T-helper 17 cell (primary cell): ENCODE results near the gene GAGE12H. TPM values are rescaled to one million over a fixed set of nuclear protein-coding genes. Genes with fewer than 3 reads are reported as not detected.
A peak's percentile ranks its signal among the peaks of the same experiment; 100 is the strongest.
"Not testable (repeated sequence)": the region's sequence is repeated elsewhere in the genome, so short reads cannot be mapped to it uniquely, and the experiment has no call there.

Experiments
- ATAC-seq: fragments of 150-1000 bp; cut with Tn5 transposase; 2 replicates; pipeline ENCODE4 v1.10.0; 2021; ENCODE audit warnings: mild to moderate bottlenecking, moderate library complexity
- DNase-seq, 3 donors: peaks; one replicate each; pipeline versions ENCODE4 v3.0.0 to v3.0.0-alpha.2; 2020 to 2021
- H3K9me3 ChIP-seq: one replicate; pipeline ENCODE4 v1.7.0; 2013; ENCODE audit warnings: low read length, mild to moderate bottlenecking; ENCODE audit not compliant: control insufficient read depth, poor library complexity, severe bottlenecking
- H3K27ac Mint-ChIP-seq: one replicate; pipeline ENCODE4 v1.8.0; 2022; ENCODE audit warnings: mild to moderate bottlenecking, moderate library complexity, mixed read lengths
- H3K27me3 Mint-ChIP-seq: one replicate; pipeline ENCODE4 v1.8.0; 2022; ENCODE audit warnings: mixed read lengths
- H3K36me3 Mint-ChIP-seq: one replicate; pipeline ENCODE4 v1.8.0; 2022; ENCODE audit warnings: low read depth, mixed read lengths
- H3K4me1 Mint-ChIP-seq: one replicate; pipeline ENCODE4 v1.8.0; 2022; ENCODE audit warnings: mild to moderate bottlenecking, mixed read lengths
- H3K4me3 Mint-ChIP-seq: one replicate; pipeline ENCODE4 v1.8.0; 2022; ENCODE audit warnings: mild to moderate bottlenecking, moderate library complexity, mixed read lengths
- total RNA-seq, 4 donors: library from RNA in 2 of 4; stranded (reverse) in 2 of 4; gene quantifications; one replicate each; pipeline ENCODE4 v1.2.3 and lab custom pipeline; 2022 to 2026

The GAGE12H gene, protein sequence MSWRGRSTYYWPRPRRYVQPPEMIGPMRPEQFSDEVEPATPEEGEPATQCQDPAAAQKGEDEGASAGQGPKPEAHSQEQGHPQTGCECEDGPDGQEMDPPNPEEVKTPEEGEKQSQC
- total RNA-seq (not detected), total RNA-seq (lab: John Stamatoyannopoulos, UW) (0 reads per million in 2 donors)

DNA sequence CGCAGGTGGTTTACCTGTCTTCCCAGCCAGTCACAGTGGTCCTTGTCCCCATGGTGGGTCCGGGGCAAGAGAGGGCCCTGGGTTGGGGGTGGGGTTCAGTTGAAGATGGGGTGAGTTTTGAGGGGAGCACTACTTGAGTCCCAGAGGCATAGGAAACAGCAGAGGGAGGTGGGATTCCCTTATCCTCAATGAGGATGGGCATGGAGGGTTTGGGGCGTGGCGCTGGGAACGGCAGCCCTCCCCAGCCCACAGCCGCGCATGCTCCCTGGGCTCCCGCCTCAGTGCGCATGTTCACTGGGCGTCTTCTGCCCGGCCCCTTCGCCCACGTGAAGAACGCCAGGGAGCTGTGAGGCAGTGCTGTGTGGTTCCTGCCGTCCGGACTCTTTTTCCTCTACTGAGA lies at the start of gene GAGE12H:
Gene GAGE12H, plus strand, starts transcription at position 301 of the 400 bp plus-strand sequence. CDS start 1,155 bp downstream, outside the sequence.
- ATAC-seq, H3K27ac Mint-ChIP-seq, H3K36me3 Mint-ChIP-seq, H3K9me3 ChIP-seq, H3K4me1 Mint-ChIP-seq, H3K27me3 Mint-ChIP-seq, H3K4me3 Mint-ChIP-seq, DNase-seq: not testable (repeated sequence)

DNA sequence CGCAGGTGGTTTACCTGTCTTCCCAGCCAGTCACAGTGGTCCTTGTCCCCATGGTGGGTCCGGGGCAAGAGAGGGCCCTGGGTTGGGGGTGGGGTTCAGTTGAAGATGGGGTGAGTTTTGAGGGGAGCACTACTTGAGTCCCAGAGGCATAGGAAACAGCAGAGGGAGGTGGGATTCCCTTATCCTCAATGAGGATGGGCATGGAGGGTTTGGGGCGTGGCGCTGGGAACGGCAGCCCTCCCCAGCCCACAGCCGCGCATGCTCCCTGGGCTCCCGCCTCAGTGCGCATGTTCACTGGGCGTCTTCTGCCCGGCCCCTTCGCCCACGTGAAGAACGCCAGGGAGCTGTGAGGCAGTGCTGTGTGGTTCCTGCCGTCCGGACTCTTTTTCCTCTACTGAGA lies 47.9 kb upstream of the GAGE12H start, which contains the start of gene GAGE12C:
Gene GAGE12C, plus strand, starts transcription at position 301 of the 400 bp plus-strand sequence. CDS start 1,155 bp downstream, outside the sequence.
- not testable (repeated sequence) for H3K4me3 Mint-ChIP-seq, H3K4me1 Mint-ChIP-seq, H3K27ac Mint-ChIP-seq, H3K9me3 ChIP-seq, H3K36me3 Mint-ChIP-seq, H3K27me3 Mint-ChIP-seq, ATAC-seq, DNase-seq

DNA sequence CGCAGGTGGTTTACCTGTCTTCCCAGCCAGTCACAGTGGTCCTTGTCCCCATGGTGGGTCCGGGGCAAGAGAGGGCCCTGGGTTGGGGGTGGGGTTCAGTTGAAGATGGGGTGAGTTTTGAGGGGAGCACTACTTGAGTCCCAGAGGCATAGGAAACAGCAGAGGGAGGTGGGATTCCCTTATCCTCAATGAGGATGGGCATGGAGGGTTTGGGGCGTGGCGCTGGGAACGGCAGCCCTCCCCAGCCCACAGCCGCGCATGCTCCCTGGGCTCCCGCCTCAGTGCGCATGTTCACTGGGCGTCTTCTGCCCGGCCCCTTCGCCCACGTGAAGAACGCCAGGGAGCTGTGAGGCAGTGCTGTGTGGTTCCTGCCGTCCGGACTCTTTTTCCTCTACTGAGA lies 38.3 kb upstream of the GAGE12H start, which contains the start of gene GAGE12D:
Gene GAGE12D, plus strand, starts transcription at position 301 of the 400 bp plus-strand sequence. CDS start 1,155 bp downstream, outside the sequence.
- H3K4me3 Mint-ChIP-seq, H3K4me1 Mint-ChIP-seq, H3K27ac Mint-ChIP-seq, ATAC-seq, DNase-seq, H3K36me3 Mint-ChIP-seq, H3K9me3 ChIP-seq, H3K27me3 Mint-ChIP-seq: not testable (repeated sequence)

DNA sequence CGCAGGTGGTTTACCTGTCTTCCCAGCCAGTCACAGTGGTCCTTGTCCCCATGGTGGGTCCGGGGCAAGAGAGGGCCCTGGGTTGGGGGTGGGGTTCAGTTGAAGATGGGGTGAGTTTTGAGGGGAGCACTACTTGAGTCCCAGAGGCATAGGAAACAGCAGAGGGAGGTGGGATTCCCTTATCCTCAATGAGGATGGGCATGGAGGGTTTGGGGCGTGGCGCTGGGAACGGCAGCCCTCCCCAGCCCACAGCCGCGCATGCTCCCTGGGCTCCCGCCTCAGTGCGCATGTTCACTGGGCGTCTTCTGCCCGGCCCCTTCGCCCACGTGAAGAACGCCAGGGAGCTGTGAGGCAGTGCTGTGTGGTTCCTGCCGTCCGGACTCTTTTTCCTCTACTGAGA lies 28.8 kb upstream of the GAGE12H start, which contains the start of gene GAGE12E:
Gene GAGE12E, plus strand, starts transcription at position 301 of the 400 bp plus-strand sequence. CDS start 1,155 bp downstream, outside the sequence.
- H3K9me3 ChIP-seq, ATAC-seq, DNase-seq, H3K36me3 Mint-ChIP-seq, H3K4me3 Mint-ChIP-seq, H3K27ac Mint-ChIP-seq, H3K27me3 Mint-ChIP-seq, H3K4me1 Mint-ChIP-seq: not testable (repeated sequence)

DNA sequence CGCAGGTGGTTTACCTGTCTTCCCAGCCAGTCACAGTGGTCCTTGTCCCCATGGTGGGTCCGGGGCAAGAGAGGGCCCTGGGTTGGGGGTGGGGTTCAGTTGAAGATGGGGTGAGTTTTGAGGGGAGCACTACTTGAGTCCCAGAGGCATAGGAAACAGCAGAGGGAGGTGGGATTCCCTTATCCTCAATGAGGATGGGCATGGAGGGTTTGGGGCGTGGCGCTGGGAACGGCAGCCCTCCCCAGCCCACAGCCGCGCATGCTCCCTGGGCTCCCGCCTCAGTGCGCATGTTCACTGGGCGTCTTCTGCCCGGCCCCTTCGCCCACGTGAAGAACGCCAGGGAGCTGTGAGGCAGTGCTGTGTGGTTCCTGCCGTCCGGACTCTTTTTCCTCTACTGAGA lies 19.2 kb upstream of the GAGE12H start, which contains the start of gene GAGE12F:
Gene GAGE12F, plus strand, starts transcription at position 301 of the 400 bp plus-strand sequence. CDS start 1,155 bp downstream, outside the sequence.
- not testable (repeated sequence) for H3K9me3 ChIP-seq, H3K27ac Mint-ChIP-seq, H3K4me3 Mint-ChIP-seq, H3K27me3 Mint-ChIP-seq, H3K36me3 Mint-ChIP-seq, H3K4me1 Mint-ChIP-seq, ATAC-seq, DNase-seq

DNA sequence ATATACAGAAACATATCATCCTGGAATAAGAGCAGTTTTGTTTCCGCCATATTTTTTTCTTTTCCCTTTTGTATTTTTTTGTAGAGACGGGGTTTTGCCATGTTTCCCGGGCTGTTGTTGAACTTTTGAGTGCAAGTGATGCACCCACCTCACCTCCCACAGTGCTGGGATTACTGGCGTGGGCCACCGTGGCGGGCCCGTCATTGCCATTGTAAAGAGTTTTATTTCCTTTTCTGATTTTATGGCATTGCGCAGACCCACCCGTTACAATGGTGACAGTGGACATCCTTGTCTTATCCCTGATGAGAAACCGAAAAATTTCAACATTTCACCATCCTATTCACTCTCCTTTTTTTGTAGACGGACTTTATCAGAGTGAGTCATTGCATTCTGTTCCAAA lies 11.0 kb upstream of the GAGE12H start:
- not testable (repeated sequence) for H3K36me3 Mint-ChIP-seq

DNA sequence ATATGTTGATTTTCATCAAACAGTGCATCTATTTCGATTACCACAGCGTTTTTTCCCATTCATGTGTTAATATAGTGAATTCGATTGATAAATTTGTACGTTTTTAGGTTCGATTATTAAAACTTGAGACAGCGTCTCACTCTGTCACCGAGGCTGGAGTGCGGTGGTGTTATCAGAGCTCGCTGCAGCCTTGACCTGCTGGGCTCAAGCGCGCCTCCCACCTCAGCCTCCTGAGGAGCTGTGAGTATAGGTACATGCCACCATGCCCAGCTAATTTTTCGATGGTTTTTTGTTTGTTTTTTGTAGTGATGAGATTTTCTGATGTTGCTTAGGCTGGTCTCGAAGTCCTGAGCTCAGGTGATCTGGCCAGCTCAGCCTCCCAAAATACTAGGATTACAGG lies 10.6 kb upstream of the GAGE12H start:
- H3K4me1 Mint-ChIP-seq, ATAC-seq, H3K4me3 Mint-ChIP-seq, H3K36me3 Mint-ChIP-seq, DNase-seq, H3K27ac Mint-ChIP-seq, H3K27me3 Mint-ChIP-seq, H3K9me3 ChIP-seq: not testable (repeated sequence)

More for the DNA sequence above, 11.0 kb upstream of the GAGE12H start:
- H3K9me3 ChIP-seq, H3K27me3 Mint-ChIP-seq, H3K27ac Mint-ChIP-seq, H3K4me3 Mint-ChIP-seq, H3K4me1 Mint-ChIP-seq, ATAC-seq: not testable (repeated sequence)
- DNase-seq = peak in 1 of 3 donors; percentile 10

DNA sequence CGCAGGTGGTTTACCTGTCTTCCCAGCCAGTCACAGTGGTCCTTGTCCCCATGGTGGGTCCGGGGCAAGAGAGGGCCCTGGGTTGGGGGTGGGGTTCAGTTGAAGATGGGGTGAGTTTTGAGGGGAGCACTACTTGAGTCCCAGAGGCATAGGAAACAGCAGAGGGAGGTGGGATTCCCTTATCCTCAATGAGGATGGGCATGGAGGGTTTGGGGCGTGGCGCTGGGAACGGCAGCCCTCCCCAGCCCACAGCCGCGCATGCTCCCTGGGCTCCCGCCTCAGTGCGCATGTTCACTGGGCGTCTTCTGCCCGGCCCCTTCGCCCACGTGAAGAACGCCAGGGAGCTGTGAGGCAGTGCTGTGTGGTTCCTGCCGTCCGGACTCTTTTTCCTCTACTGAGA lies 9.6 kb upstream of the GAGE12H start, which contains the start of gene GAGE12G:
Gene GAGE12G, plus strand, starts transcription at position 301 of the 400 bp plus-strand sequence. CDS start 1,155 bp downstream, outside the sequence.
- H3K27me3 Mint-ChIP-seq, H3K4me3 Mint-ChIP-seq, H3K27ac Mint-ChIP-seq, ATAC-seq, DNase-seq, H3K9me3 ChIP-seq, H3K36me3 Mint-ChIP-seq, H3K4me1 Mint-ChIP-seq: not testable (repeated sequence)

DNA sequence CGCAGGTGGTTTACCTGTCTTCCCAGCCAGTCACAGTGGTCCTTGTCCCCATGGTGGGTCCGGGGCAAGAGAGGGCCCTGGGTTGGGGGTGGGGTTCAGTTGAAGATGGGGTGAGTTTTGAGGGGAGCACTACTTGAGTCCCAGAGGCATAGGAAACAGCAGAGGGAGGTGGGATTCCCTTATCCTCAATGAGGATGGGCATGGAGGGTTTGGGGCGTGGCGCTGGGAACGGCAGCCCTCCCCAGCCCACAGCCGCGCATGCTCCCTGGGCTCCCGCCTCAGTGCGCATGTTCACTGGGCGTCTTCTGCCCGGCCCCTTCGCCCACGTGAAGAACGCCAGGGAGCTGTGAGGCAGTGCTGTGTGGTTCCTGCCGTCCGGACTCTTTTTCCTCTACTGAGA lies 9.4 kb downstream of the GAGE12H start, which contains the start of gene GAGE2A:
Gene GAGE2A, plus strand, starts transcription at position 301 of the 400 bp plus-strand sequence. CDS start 1,155 bp downstream, outside the sequence.
- H3K27ac Mint-ChIP-seq, H3K4me3 Mint-ChIP-seq, H3K27me3 Mint-ChIP-seq, H3K4me1 Mint-ChIP-seq, H3K36me3 Mint-ChIP-seq, H3K9me3 ChIP-seq, ATAC-seq, DNase-seq: not testable (repeated sequence)

DNA sequence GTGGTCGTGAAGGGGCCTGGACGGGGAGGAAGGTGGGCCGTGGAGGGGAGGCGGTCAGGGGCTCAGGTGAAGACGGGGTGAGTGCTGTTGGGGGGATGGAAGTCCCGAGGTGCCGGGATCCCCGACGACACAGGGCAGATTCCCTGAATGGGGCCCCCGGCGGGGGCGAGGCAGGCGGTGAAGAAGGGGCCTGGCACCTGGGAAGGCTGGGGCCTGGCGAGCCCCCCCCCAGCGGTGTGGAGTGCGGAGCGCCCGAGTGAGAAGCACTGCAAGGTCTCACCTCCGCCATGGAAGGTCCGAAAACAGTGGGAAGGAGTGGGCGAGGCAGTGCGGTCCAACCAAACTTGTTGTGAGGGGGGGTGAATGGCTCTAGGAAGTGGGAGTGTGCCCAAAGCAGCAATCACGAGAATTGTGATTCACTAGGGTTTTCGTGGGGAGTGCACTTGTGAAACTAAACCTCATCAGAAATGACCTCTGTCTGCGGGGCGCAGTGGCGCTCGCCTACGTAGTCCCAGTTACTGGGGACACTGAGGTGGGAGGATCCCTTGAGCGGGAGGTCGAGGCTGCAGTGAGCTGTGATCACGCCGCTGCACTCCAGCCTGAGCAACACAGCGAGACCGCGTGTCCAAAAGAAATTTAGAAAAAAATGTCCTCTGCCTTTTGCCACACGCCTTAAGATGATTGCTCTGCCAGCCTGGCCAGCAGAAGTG lies 10.2 kb downstream of the GAGE12H start:
- not testable (repeated sequence) for H3K4me1 Mint-ChIP-seq, H3K9me3 ChIP-seq, H3K4me3 Mint-ChIP-seq, H3K27me3 Mint-ChIP-seq, ATAC-seq, H3K27ac Mint-ChIP-seq, H3K36me3 Mint-ChIP-seq
- DNase-seq = peak in 1 of 3 donors; percentile 8

DNA sequence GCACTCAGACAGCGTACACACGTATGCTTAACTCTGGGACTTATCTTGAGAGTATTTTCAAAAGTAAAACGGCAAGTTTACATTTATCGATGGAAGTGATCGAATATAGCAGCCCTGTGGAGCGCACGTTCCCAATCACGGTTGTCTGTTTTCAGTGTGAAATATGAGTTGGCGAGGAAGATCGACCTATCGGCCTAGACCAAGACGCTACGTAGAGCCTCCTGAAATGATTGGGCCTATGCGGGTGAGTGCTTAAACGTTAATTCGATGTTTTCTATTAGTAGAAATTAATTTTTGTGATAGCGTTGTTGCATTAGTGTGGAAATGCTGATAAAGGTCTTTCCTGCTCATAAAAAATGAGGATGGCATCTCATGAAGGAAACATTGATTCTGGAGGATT lies 10.7 kb downstream of the GAGE12H start:
- H3K4me3 Mint-ChIP-seq, H3K27ac Mint-ChIP-seq, ATAC-seq, H3K4me1 Mint-ChIP-seq, H3K36me3 Mint-ChIP-seq, DNase-seq, H3K9me3 ChIP-seq, H3K27me3 Mint-ChIP-seq: not testable (repeated sequence)

DNA sequence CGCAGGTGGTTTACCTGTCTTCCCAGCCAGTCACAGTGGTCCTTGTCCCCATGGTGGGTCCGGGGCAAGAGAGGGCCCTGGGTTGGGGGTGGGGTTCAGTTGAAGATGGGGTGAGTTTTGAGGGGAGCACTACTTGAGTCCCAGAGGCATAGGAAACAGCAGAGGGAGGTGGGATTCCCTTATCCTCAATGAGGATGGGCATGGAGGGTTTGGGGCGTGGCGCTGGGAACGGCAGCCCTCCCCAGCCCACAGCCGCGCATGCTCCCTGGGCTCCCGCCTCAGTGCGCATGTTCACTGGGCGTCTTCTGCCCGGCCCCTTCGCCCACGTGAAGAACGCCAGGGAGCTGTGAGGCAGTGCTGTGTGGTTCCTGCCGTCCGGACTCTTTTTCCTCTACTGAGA lies 19.0 kb downstream of the GAGE12H start, which contains the start of gene GAGE1:
Gene GAGE1, plus strand, starts transcription at position 301 of the 400 bp plus-strand sequence. CDS start 1,155 bp downstream, outside the sequence.
- ATAC-seq, H3K9me3 ChIP-seq, H3K4me1 Mint-ChIP-seq, H3K36me3 Mint-ChIP-seq, H3K4me3 Mint-ChIP-seq, H3K27ac Mint-ChIP-seq, H3K27me3 Mint-ChIP-seq, DNase-seq: not testable (repeated sequence)

DNA sequence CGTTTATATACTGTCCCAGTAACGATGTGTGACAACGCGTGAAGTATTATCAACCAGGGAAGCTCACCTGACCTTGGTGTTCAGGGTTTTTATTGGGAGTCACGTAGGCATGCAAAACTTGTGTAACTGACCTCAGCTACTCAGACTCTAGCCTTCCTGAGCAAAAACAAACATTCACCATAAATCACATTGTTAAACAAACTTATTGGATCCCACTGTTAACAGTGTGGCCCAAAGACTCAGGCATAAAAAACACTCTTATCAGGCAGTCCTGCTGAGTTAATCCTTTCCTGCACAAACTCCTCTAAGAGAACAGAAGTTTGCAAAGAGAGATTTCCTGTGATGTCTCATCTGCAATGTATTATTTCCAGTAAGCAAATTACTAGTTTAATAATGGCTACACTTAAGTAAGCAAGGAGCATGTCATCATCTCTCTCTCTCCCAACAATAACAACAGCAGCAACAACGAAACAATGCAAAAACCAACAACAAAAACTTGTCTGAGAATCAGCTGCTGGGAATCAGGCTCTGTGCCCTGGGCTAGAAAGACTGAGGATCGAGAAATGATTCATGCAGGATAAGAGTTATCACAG lies 31.1 kb downstream of the GAGE12H start:
- H3K4me1 Mint-ChIP-seq = no peaks in the 10 kb centered on the region
- no peak overlapping the region for H3K4me3 Mint-ChIP-seq
- ATAC-seq = no peak
- no peak overlapping the region for H3K27ac Mint-ChIP-seq
- peaks cover 3% of the 10 kb centered on the region for H3K36me3 Mint-ChIP-seq
- no peak for DNase-seq
- no peaks in the 10 kb centered on the region for H3K27me3 Mint-ChIP-seq
- H3K9me3 ChIP-seq = no peaks in the 10 kb centered on the region
